GM20000 (cell line): ENCODE measurements around the gene RFX8.
"Not testable (repeated sequence)": the region's sequence is repeated elsewhere in the genome, so short reads cannot be mapped to it uniquely, and the experiment has no call there.

Experiments
- DNase-seq: peaks from one replicate; pipeline ENCODE4 v3.0.0; 2012; ENCODE audit warnings: low spot score
- TF ChIP-seq, protein P1 (sequence below): IDR thresholded peaks from 2 replicates; pipeline ENCODE4 v1.5.1; 2012; ENCODE audit warnings: mild to moderate bottlenecking, control low read depth; ENCODE audit errors: extremely low read depth, missing control alignments

Gene RFX8

DNA sequence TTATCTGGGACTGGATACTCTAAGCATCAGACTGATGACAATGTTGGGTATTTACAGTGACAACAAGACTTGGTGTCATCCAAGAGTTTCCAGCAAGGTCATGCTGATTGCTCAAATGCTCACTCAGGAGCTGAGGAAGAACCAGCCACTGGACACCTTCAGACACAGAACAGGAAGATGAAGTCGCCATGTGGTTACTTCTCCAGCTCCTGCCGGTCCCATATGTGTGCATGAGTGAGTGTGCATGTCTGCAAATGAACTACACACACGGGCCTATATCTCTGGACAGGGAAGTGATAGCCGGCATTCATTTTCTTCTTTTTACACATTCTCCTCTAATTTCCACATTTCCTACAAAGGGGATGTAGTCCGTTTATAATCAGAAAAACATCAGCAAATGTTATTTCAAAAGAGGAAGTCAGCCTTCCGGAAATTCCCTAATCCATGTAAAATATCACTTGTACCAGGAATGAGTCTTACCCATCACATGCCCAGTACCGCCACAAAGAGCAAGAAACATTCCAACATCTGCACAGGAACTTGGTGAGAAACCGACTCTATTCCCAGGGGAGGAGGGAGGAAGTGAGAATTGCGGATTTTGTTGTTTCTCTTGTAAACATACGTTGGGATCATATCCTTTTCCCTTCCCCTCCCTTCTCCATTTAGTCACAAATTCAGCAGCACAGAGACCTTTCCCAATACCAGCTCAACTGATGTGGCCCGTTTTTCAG, 10.8 kb downstream of the RFX8 start:
- no peak for DNase-seq

GRCh38 chr2:101463421-101463820, 11.5 kb downstream of the RFX8 start:
- no peak for DNase-seq
- TF ChIP-seq, protein P1, sequence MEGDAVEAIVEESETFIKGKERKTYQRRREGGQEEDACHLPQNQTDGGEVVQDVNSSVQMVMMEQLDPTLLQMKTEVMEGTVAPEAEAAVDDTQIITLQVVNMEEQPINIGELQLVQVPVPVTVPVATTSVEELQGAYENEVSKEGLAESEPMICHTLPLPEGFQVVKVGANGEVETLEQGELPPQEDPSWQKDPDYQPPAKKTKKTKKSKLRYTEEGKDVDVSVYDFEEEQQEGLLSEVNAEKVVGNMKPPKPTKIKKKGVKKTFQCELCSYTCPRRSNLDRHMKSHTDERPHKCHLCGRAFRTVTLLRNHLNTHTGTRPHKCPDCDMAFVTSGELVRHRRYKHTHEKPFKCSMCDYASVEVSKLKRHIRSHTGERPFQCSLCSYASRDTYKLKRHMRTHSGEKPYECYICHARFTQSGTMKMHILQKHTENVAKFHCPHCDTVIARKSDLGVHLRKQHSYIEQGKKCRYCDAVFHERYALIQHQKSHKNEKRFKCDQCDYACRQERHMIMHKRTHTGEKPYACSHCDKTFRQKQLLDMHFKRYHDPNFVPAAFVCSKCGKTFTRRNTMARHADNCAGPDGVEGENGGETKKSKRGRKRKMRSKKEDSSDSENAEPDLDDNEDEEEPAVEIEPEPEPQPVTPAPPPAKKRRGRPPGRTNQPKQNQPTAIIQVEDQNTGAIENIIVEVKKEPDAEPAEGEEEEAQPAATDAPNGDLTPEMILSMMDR: no peak

More for the DNA sequence above, 10.8 kb downstream of the RFX8 start:
- TF ChIP-seq, protein P1: no peak

GRCh38 chr2:101461381-101461780, 13.5 kb downstream of the RFX8 start:
- no peak for DNase-seq
- TF ChIP-seq, protein P1: no peak

DNA sequence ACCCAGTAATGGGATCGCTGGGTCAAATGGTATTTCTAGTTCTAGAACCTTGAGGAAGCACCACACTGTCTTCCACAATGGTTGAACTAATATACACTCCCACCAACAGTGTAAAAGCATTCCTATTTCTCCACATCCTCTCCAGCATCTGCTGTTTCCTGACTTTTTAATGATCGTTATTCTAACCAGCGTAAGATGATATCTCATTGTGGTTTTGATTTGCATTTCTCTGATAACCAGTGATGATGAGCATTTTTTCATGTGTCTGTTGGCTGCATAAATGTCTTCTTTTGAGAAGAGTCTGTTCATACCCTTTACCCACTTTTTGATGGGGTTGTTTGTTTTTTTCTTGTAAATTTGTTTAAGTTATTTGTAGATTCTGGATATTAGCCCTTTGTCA, 20.5 kb downstream of the RFX8 start:
- DNase-seq: not testable (repeated sequence)

- TF ChIP-seq, protein P1: no peak
- no peak for DNase-seq
These were observed 23.9 kb downstream of the RFX8 start for GRCh38 chr2:101450965-101451364.

DNA sequence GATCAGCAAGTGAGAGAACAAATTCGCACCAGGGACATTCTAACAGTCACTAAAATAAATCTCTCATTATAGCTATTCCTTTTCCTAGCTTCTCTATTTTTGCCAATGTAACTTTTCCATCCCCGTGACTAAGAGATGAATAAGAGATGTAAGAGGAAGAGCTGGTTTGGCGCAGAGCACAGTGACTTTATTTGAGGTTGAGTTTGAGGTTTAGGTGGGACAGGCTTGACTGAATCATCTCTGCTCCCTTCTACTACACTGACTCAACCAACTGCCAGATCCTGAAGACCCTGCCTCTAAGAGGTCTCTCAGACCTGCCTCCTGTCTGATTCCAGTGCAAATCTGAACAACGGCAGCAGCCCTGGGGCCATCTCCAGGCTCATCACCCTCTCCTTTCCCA, 28.0 kb downstream of the RFX8 start:
- no peak for DNase-seq
- TF ChIP-seq, protein P1: no peak

DNA sequence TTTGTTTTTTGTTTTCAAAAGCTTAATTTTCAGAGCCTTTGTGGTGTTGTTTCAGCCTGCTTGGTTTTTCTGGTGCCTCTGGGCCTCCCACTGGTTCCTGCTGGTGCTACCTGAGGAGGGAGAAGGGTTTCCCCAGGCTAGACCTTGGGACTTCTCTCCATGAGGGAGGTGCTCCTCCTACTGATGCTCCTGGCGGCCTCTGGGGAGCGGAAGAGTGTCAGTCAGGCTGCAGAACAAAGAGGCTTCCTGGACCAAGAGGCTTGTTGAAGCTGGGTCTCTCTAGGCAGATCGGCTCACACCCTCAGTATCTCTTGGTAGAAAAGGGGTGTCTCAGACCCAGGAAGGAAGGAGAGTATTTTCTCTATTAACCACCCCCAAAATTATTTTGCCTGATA, 32.2 kb downstream of the RFX8 start:
- DNase-seq: no peak
- TF ChIP-seq, protein P1: no peak

DNA sequence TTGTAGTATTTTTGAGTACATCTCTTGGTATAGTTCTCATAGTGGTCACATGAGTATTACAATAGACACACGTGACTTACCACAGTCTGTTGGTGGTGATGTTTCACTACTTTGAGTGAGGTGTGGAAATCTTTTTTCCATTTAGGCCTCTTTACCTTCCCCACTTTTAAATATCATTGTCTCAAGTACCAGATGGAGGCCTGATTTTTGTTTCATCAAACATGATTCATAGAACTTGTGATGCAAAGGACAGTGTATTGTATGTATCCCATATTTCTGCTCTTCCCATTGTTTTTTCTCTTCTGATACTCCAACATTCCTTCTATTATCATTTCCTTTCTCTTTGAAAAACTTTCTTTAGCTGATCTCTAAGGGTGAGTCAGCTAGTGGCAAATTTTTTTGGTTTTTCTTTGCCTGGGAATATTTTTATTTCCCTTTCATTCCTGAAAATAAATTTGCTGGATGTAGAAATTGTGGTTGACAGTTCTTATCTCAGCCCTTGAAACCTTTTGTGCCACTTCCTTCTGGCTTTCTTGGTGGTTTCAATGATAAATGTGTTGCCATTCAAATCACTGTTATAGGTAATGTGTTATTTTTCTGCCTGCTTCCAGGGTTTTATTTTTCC, 32.8 kb downstream of the RFX8 start:
- TF ChIP-seq, protein P1: no peak
- DNase-seq: no peak
